ENCODE measurements around the gene NUP93.
"Not testable (repeated sequence)": the region's sequence is repeated elsewhere in the genome, so short reads cannot be mapped to it uniquely, and the experiment has no call there.

NUP93 gene

GRCh38 chr16:56849690-56850680 lies 120.1 kb downstream of the NUP93 start:
- DNase-seq (ENCODE audit: low read depth), result no peak

DNA sequence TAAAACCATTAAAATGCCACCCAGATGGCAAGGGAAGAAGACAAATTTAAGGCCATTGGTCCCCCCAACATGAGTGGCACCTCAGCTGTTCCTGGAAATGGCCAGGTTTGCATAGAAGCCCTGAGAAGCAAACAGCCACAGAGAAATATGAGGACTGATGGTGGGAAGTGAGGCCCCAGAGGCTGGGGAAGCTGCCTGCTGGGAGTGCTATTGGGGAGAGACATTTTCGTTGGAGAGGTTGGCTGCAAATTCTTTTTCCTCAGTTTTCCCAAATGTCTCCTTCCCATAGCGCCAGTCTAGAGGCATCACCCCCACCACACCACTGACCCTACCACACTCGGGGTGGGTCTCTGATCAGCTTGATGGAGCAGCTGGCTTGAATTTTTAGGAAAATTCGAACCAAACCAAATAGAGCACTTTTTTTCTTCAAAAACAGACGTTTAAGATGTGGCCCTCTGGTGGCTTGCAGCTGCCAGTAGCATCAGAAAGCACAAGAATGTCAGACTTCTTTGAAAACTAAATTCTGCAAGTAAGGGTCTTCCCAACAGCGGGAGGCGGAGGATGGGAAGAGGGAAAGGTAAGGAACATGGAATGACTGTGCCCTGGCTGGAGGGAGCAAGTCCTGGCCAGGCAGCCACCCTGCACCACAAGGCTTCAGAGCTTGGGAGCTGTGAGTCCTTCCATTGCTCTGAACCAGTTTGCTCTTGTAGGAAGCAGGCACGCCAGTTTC lies 121.9 kb downstream of the NUP93 start:
- no peak for DNase-seq (ENCODE audit: low read depth)

GRCh38 chr16:56852401-56852730 lies 122.4 kb downstream of the NUP93 start:
- DNase-seq (ENCODE audit: low read depth), result no peak

GRCh38 chr16:56852968-56853367 lies 123.0 kb downstream of the NUP93 start:
- no peak for DNase-seq (ENCODE audit: low read depth)

DNA sequence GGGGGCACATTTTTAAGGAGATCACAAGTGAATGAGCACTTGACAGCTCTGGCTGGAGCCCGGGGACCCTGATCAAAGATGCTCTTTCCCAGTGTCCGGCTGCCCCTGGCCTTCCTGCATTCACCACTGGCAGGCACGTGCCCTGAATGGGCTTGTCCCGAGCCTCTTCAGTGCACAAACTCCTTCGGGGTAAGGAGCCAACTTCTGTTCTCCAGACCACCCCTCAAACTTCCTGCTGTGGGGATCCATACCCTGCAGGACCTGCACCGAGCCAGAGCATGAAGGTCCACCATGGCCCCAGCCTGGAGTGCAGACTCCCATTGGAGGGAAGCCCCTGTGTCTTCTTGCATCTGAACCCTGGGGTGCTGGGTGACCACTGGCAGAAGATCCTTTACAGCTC lies 125.3 kb downstream of the NUP93 start:
- no peak for DNase-seq (ENCODE audit: low read depth)

- no peak for DNase-seq (ENCODE audit: low read depth)
Observed at GRCh38 chr16:56855946-56856345, 126.0 kb downstream of the NUP93 start.

DNA sequence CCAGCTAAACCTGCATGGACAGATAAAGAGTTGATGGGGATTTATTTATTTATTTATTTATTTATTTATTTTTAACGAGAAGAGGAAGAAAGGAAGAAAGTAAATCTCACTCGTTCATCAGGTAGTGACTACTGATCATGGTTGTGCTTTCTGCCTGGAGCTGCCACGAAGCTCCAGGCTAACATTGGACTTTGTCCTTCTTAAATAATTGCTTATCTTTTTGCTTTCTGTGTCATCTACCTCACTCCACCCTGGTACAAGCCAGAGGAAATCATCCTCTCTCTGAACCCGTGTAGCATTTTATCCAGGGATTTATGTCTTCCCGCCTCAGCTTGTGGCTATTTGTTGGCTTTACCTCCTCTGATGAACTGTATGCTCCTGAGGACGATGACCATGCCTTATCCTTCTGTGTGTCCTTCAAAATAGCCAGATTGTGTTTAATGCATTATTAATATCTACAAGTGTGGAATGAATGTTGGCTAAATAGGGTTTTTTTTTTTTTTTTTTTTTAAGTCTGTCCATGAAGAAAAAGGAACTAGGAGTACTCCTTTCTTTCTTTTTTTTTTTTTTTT lies 127.0 kb downstream of the NUP93 start:
- no peak for DNase-seq (ENCODE audit: low read depth)

- DNase-seq (ENCODE audit: low read depth), result no peak
Observed at GRCh38 chr16:56858374-56858773, 128.4 kb downstream of the NUP93 start.

DNA sequence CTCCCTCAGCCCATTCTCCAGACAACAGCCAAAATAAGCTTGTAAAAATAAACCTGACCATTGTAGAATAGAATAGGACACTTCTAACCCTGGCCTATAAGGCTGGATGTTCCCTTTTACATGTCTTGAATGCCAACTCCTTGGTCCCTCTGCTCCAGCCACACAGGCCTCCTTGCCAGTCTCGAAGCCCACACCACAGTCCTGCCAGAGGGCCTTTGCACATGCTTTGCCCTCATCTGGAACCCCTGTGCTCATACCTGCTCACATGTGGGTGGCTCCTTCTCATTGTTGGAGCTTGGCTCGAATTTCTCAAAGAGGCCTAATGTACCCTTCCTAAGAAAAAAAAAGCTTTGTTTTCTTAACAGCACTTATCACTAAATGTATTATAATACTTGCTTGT lies 129.7 kb downstream of the NUP93 start:
- no peak for DNase-seq (ENCODE audit: low read depth)

DNA sequence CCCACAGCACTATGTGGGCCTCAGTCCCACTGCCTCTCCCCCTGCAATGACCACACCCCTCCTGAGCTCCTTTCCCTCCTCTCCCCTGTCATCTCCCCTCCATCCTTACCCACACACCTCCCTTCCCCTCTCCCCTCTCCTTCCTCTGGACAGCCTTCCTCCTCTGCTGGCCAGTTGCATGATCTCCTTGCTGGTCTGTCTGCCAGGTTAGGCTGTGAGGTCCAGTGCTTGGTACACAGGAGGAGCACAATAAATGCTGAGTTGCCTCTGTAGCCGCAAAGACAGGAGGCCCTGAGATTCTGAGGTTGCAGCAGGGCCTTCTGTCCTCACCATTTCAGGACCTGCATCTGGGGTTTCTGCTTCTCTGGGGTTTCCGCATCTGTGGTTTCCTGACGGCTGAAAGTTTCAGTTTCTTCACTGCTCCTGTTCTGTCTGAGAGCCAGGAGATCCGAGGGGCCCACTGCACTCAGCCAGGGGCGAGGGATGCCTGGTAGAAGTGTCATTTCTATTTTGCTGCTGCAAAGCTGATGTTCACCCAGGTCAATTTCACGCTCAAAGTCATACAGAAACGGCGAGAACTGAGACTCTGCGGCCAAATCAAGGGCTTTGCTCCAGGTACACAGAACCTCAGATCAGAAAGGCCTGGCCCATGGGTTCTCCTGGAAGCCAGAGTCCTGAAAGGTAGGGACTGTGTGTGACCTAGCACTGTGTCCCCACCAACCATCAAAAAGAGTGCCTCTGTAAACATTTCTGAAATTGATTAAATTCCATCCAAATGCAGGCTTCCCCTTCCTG lies 130.5 kb downstream of the NUP93 start:
- DNase-seq (ENCODE audit: low read depth), result no peak

DNA sequence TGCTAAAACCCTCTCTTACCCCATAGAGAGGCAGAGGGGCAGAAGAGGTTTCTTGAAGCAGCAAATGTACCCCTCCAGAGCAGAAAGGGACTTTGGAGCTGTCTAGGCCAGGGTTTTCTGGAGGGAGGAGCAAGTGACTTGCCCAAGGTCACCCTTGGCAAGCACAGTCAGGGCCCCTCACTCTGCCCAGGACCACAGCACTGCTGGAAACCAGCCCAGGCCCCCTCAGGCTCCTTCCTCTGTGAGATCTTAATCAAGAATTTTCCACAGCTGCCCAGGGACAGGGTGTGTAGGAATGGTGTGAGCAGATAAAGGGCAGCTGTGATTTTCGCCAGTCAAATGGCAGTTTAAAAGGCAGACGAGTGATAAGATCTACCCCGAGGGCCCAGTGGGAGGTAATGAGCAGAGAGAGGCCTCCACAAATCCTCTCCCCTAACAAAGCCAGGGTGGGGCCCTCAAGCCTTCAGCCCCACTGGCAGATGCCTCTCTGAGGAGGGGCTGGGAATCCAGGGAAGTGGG lies 131.2 kb downstream of the NUP93 start:
- DNase-seq (ENCODE audit: low read depth), result no peak

DNA sequence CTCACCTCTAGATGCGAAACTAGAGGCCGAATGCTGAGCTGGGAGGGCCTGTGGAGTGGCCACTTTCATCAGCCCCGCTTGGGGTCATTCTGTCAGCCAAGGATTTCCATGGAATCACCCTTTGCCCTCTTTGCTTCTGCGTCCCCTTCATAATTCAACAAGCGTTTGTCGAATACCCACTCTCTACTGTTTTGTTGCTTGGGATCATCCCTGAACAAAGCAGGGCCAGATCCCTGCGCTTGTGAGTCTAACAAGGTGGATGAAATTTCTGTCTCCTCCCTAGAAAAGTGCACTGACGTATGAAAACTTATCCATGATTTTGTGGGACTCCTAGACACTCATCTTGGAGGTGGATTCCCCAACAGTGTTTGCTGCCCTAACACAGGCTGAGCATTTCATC lies 131.8 kb downstream of the NUP93 start:
- DNase-seq (ENCODE audit: low read depth), result no peak

GRCh38 chr16:56862776-56863175 lies 132.8 kb downstream of the NUP93 start:
- no peak for DNase-seq (ENCODE audit: low read depth)

GRCh38 chr16:56864960-56865359 lies 135.0 kb downstream of the NUP93 start, which contains the start of gene SLC12A3:
SLC12A3 (plus strand) TSS chr16:56865207; CDS start chr16:56865236, 29 bp downstream.
- DNase-seq (ENCODE audit: low read depth), result no peak

- DNase-seq (ENCODE audit: low read depth), result no peak
Observed at GRCh38 chr16:56865394-56866062, 135.6 kb downstream of the NUP93 start.

DNA sequence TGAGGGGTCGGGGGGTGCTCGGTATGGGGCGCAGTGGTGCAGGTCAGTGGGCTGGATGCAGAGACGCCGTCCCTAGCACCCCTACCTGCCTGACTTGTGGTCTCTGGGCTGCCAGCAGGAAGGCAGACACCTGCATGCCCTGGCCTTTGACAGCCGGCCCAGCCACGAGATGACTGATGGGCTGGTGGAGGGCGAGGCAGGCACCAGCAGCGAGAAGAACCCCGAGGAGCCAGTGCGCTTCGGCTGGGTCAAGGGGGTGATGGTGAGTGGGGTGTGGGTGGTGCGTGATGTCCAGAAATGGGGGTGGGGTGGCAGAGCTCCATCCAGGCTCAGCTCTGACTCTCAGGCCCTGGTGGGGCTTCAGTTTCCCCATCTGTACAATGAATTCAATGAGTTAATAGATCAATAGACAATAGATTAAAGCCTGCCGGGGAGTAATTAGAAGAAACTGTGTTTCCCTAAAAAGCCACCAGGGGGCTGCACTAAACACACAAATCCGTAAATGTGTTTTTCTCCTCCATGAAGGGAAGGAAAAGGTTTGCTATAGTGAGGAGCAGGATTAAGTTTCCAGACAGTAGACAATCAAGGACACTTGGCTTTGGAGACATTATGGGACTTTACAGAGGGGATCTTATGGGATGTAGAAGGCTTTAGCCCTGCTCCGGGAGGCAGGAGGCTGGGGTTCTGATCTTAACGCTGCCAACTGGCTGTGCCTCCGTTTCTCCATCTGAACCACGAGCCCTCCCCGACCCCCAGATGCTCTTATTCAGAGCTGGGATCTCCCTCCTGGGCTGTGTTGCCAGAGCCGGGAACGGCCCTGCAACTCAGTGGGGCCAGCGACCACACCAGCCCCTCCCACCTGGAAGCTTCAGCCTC lies 137.3 kb downstream of the NUP93 start:
- DNase-seq (ENCODE audit: low read depth), result peak; percentile 27

GRCh38 chr16:56868175-56868574 lies 138.2 kb downstream of the NUP93 start:
- DNase-seq (ENCODE audit: low read depth), result no peak

- DNase-seq (ENCODE audit: low read depth), result not testable (repeated sequence)
Observed at GRCh38 chr16:56868766-56869165, 138.8 kb downstream of the NUP93 start.

- no peak for DNase-seq (ENCODE audit: low read depth)
Observed at GRCh38 chr16:56869513-56870275, 139.8 kb downstream of the NUP93 start.
